NOMO-1 treated with DMSO at 0.1 percent for 48 hours (cell line): ENCODE results near the gene ARHGDIB.

Experiments
- DNase-seq: peaks from one replicate; lab custom pipeline; 2025; ENCODE audit not compliant: unreplicated experiment; lab: John Stamatoyannopoulos, UW

ARHGDIB gene

GRCh38 chr12:14984036-14984435, 22.6 kb upstream of the ARHGDIB start:
- DNase-seq: no peak

GRCh38 chr12:14982991-14983390, 21.6 kb upstream of the ARHGDIB start:
- peak; percentile 24 for DNase-seq

- DNase-seq: peak; percentile 94
Observed at GRCh38 chr12:14982562-14982961, 21.2 kb upstream of the ARHGDIB start.

- peak; percentile 43 for DNase-seq
Observed at GRCh38 chr12:14981049-14981448, 19.6 kb upstream of the ARHGDIB start.

- DNase-seq: peak; percentile 8
Observed at GRCh38 chr12:14979468-14979867, 18.1 kb upstream of the ARHGDIB start.

GRCh38 chr12:14976658-14977057, 15.3 kb upstream of the ARHGDIB start:
- DNase-seq: peak; percentile 19

- DNase-seq: no peak
Observed at GRCh38 chr12:14975457-14975856, 14.1 kb upstream of the ARHGDIB start.

GRCh38 chr12:14974633-14975032, 13.2 kb upstream of the ARHGDIB start:
- DNase-seq: no peak

- no peak for DNase-seq
Observed at GRCh38 chr12:14972816-14973215, 11.4 kb upstream of the ARHGDIB start, which contains the start of gene PDE6H. Gene PDE6H (plus strand): TSS chr12:14973042. CDS start chr12:14978013, 4,971 bp downstream.

GRCh38 chr12:14970473-14970872, 9.1 kb upstream of the ARHGDIB start:
- DNase-seq: no peak

- no peak for DNase-seq
Observed at GRCh38 chr12:14968478-14968877, 7.1 kb upstream of the ARHGDIB start.

GRCh38 chr12:14965221-14965620, 3.8 kb upstream of the ARHGDIB start:
- no peak for DNase-seq

GRCh38 chr12:14964406-14964805, 3.0 kb upstream of the ARHGDIB start:
- DNase-seq: no peak

- DNase-seq: no peak
Observed at GRCh38 chr12:14963520-14963919, 2.1 kb upstream of the ARHGDIB start.

GRCh38 chr12:14962797-14963196, 1.4 kb upstream of the ARHGDIB start:
- peak; percentile 29 for DNase-seq

GRCh38 chr12:14962153-14962539, 745 bp upstream of the ARHGDIB start:
- DNase-seq: peak; percentile 58

GRCh38 chr12:14960548-14961465, 594 bp downstream of the ARHGDIB start:
- DNase-seq: peak; percentile 90

GRCh38 chr12:14959916-14960496, 1.4 kb downstream of the ARHGDIB start:
- DNase-seq: no peak

GRCh38 chr12:14959463-14959862, 1.9 kb downstream of the ARHGDIB start:
- peak; percentile 57 for DNase-seq

- no peak for DNase-seq
Observed at GRCh38 chr12:14959126-14959440, 2.3 kb downstream of the ARHGDIB start.

GRCh38 chr12:14958361-14959125, 2.9 kb downstream of the ARHGDIB start:
- DNase-seq: no peak
